ENCODE data around the gene C20orf96. TPM values are rescaled to one million over a fixed set of nuclear protein-coding genes. Genes with fewer than 3 reads are reported as not detected.
"Not testable (repeated sequence)": the region's sequence is repeated elsewhere in the genome, so short reads cannot be mapped to it uniquely, and the experiment has no call there.

C20orf96 gene, protein sequence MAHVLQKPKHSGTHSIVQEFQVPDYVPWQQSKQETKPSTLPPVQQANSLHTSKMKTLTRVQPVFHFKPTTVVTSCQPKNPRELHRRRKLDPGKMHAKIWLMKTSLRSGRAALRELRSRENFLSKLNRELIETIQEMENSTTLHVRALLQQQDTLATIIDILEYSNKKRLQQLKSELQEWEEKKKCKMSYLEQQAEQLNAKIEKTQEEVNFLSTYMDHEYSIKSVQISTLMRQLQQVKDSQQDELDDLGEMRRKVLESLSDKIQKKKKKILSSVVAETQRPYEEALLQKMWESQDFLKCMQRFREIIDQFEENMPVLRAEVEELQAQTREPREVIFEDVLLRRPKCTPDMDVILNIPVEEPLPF
- total RNA-seq, result 0.64 and 0.79 TPM in 2 replicates

DNA sequence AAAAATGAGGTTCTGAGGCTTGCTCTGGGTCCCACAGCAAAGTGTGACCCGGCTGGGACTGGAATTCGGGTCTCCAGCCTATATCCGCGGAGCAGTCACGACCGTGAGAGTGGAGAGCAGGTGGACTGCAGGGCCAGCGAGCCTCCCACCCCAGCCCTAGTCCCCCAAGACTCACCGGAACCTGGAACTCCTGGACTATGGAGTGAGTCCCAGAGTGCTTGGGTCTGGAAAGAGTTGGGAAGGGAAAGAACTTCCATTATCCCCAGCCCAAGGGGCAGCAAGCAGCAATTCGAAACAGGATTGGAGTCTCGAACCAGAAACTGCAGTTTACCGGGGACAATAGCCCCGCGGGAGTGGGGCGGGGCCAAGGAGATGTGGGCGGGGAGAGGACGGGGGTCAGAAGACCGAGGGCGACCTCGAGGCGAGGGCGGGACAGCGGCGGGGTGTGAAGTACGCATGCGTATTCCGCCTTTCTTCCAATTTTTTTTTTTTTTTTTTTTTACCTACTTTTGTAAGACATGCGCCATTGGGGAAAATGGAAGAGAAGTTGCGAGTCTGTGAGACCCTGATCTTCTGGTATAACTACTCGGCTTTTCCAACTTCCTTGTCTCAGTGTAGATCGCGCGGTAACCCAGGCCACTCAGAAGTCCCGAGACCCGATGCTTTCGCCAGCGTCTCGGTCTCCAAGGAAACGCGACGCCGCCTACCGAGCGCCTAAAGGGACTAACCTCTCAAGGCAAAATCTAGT lies at the start of gene C20orf96:
Gene C20orf96, minus strand, starts transcription at position 667 of the 748 bp plus-strand sequence. Its CDS starts 140 bp downstream, at position 527.
- H3K4me3 ChIP-seq (ENCODE audit: low read depth, low read length), result peak within 1 kb of the TSS; percentile 49
- TF ChIP-seq, protein P1, sequence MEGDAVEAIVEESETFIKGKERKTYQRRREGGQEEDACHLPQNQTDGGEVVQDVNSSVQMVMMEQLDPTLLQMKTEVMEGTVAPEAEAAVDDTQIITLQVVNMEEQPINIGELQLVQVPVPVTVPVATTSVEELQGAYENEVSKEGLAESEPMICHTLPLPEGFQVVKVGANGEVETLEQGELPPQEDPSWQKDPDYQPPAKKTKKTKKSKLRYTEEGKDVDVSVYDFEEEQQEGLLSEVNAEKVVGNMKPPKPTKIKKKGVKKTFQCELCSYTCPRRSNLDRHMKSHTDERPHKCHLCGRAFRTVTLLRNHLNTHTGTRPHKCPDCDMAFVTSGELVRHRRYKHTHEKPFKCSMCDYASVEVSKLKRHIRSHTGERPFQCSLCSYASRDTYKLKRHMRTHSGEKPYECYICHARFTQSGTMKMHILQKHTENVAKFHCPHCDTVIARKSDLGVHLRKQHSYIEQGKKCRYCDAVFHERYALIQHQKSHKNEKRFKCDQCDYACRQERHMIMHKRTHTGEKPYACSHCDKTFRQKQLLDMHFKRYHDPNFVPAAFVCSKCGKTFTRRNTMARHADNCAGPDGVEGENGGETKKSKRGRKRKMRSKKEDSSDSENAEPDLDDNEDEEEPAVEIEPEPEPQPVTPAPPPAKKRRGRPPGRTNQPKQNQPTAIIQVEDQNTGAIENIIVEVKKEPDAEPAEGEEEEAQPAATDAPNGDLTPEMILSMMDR (IDR thresholded peaks at IDR 0.05; ENCODE audit: insufficient read depth, low read length, severe bottlenecking), result peak; percentile 73
- FAIRE-seq (no peak), DNase-seq (ENCODE audit: low read depth) (peak; percentile 81)
- H3K27me3 ChIP-seq (ENCODE audit: control insufficient read depth, insufficient read depth, low read length), result no peaks in the 10 kb centered on the region
- no peaks in the 10 kb centered on the region for H3K36me3 ChIP-seq (ENCODE audit: control insufficient read depth, insufficient read depth, low read length)

DNA sequence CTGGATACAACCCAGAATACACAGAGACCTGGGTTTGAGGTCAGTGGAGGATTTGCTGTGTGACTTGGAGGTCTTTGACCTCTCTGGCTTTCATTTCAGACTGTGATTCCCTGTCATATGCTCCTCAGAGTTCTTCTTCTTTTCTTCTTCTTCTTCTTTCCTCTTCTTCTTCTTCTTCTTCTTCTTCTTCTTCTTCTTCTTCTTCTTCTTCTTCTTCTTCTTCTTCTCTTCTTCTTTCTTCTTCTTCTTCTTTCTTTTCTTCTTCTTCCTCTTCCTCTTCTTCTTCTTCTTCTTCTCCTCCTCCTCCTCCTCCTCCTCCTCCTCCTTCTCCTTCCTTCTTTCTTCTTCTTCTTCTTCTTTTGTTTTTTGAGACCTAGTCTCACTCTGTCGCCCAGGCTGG lies 45.5 kb upstream of the C20orf96 start:
- FAIRE-seq; DNase-seq (ENCODE audit: low read depth); H3K4me3 ChIP-seq (ENCODE audit: low read depth, low read length); H3K27me3 ChIP-seq (ENCODE audit: control insufficient read depth, insufficient read depth, low read length); H3K36me3 ChIP-seq (ENCODE audit: control insufficient read depth, insufficient read depth, low read length): not testable (repeated sequence)

DNA sequence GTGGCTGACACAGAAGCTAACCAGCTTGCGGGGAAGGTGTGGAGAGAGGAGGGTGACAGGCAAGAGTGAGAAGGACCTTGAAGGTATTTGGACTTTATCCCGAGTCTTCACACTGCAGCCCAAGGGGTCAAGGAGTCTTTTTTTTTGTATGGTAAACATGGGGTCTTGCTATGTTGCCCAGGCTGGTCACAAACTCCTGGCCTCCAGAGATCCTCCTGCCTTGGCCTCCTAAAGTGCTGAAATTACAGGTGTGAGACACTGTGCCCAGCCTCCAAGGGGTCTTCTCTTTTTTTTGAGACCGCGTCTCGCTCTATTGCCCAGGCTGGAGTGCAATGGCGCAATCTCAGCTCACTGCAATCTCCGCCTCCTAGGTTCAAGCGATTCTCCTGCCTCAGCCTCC lies 44.0 kb upstream of the C20orf96 start:
- H3K27me3 ChIP-seq (ENCODE audit: control insufficient read depth, insufficient read depth, low read length), result no peaks in the 10 kb centered on the region
- no peak for DNase-seq (ENCODE audit: low read depth)
- H3K4me3 ChIP-seq (ENCODE audit: low read depth, low read length), result no peak overlapping the region
- no peak for FAIRE-seq
- TF ChIP-seq, protein P1 (IDR thresholded peaks at IDR 0.05; ENCODE audit: insufficient read depth, low read length, severe bottlenecking), result no peak
- no peaks in the 10 kb centered on the region for H3K36me3 ChIP-seq (ENCODE audit: control insufficient read depth, insufficient read depth, low read length)

DNA sequence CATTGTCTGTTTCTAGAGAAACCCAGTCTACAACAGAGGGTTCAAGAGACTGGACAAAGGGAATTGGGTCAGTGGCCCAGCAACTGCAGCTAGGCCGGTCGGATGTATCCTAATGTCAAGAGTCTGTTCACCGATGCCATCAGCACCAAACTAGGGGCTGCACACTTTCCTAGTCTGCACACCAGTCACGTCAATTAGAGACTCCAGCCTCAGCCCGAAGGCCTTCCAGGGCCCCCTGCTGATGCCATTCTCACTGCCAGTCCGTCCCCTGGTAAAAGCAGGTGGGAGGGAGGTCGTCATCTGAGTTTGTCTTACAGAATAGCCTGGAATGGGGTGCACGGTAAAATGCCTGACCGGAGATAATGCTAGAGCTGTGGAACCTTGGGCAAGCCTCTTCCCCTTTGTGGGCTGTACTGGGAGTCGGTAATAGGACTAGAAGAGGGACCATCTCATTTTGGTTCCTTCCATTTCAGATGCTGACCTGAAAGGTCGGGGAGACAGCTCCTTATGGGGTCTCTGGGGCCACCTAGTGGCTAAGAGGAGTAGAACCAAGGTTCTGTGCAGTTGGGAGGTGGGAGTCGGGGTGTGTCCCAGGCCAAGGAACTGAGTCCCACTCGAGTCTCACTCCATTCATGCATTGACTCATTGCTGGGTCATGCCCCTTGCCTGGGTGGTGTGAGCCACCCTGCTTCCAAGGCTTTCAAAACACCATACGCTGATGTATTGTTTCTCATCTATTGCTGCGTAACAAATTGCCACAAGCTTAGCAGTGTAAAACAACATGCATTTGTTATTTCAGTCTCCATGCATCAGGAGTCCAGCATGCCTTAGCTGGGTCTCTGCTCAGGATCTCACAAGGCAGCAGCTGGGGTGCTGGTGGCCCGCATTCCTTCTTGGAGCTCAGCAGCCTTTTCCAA lies 39.9 kb upstream of the C20orf96 start:
- Histone ChIP-seq H3K27me3 (ENCODE audit: control insufficient read depth, insufficient read depth, low read length) (no peaks in the 10 kb centered on the region), H3K36me3 (ENCODE audit: control insufficient read depth, insufficient read depth, low read length) (no peaks in the 10 kb centered on the region), H3K4me3 (ENCODE audit: low read depth, low read length) (no peak overlapping the region)
- no peak for FAIRE-seq
- TF ChIP-seq, protein P1 (IDR thresholded peaks at IDR 0.05; ENCODE audit: insufficient read depth, low read length, severe bottlenecking), result peak; percentile 91
- peak; percentile 52 for DNase-seq (ENCODE audit: low read depth)

DNA sequence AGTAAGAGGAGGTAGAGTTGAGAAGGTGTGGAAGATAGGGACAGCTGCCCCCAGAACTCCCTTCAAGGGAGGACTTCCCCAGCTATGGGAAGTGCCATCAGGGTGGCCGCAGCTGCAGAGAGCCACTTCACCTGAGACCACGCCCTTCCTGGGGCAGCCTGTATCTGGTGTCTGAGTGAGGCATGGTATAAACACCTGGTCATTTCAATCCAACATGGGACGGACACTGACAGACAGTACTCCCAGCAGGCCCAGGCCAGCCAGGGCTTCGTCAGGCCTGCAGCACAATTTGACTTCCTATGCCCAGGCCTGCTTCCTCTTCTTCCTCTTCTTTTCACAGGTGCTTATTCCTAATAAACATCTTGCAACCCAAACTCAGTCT lies 39.3 kb upstream of the C20orf96 start:
- Histone ChIP-seq H3K36me3 (ENCODE audit: control insufficient read depth, insufficient read depth, low read length) (no peaks in the 10 kb centered on the region), H3K4me3 (ENCODE audit: low read depth, low read length) (no peak overlapping the region), H3K27me3 (ENCODE audit: control insufficient read depth, insufficient read depth, low read length) (no peaks in the 10 kb centered on the region)
- TF ChIP-seq, protein P1 (IDR thresholded peaks at IDR 0.05; ENCODE audit: insufficient read depth, low read length, severe bottlenecking), result no peak
- DNase-seq (ENCODE audit: low read depth), result no peak
- FAIRE-seq, result no peak
